ENCODE measurements around the gene TPST2.

TPST2 gene

GRCh38 chr22:26610072-26610958 is 20.4 kb upstream of the TPST2 start:
- H4K20me1 ChIP-seq (ENCODE audit: insufficient read depth, low read length) = no peaks in the 10 kb centered on the region
- TF ChIP-seq, protein P1, sequence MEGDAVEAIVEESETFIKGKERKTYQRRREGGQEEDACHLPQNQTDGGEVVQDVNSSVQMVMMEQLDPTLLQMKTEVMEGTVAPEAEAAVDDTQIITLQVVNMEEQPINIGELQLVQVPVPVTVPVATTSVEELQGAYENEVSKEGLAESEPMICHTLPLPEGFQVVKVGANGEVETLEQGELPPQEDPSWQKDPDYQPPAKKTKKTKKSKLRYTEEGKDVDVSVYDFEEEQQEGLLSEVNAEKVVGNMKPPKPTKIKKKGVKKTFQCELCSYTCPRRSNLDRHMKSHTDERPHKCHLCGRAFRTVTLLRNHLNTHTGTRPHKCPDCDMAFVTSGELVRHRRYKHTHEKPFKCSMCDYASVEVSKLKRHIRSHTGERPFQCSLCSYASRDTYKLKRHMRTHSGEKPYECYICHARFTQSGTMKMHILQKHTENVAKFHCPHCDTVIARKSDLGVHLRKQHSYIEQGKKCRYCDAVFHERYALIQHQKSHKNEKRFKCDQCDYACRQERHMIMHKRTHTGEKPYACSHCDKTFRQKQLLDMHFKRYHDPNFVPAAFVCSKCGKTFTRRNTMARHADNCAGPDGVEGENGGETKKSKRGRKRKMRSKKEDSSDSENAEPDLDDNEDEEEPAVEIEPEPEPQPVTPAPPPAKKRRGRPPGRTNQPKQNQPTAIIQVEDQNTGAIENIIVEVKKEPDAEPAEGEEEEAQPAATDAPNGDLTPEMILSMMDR (IDR thresholded peaks at IDR 0.05; ENCODE audit: low read depth, low read length) = no peak
- TF ChIP-seq EZH2phosphoT487 (IDR thresholded peaks at IDR 0.05; ENCODE audit: low read depth) = no peak
- H2AFZ ChIP-seq (ENCODE audit: low read depth, low read length) = peak overlapping the region; percentile 62
- peaks cover 22% of the 10 kb centered on the region for H3K4me1 ChIP-seq (ENCODE audit: low read length)
- no peaks in the 10 kb centered on the region for H3K36me3 ChIP-seq (replicated peaks; ENCODE audit: low read depth, low read length)
- H3K4me3 ChIP-seq (ENCODE audit: low read length) = peak overlapping the region; percentile 23
- peak overlapping the region; percentile 65 for H3K4me2 ChIP-seq (ENCODE audit: low read length)
- no peaks in the 10 kb centered on the region for H3K79me2 ChIP-seq (ENCODE audit: low read length)
- H3K27me3 ChIP-seq (ENCODE audit: low read depth, low read length) = peaks cover 13% of the 10 kb centered on the region
- no peaks in the 10 kb centered on the region for H3K9me3 ChIP-seq (ENCODE audit: insufficient read depth, low read length)
- peak overlapping the region; percentile 8; the same call in 1 of the 2 replicates for H3K9ac ChIP-seq (ENCODE audit: low read length)
- no peak overlapping the region for H3K27ac ChIP-seq (ENCODE audit: low read length)

DNA sequence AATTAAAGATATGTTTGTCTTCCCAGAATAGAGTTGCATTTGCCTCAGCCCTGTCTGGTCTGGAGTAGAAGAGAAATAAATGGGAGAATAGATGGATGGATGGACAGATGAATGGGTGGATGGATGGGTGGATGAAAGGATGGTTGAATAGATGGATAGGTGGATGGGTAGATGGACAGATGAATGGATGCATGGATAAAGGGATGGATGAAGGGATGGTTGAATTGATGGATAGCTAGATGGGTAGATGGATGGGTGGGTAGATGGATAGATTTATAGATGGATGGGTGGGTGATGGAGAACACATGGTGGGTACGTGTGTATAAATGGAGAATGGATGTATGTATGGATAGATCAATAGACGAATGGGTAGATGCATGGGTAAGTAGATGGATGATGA is 19.4 kb upstream of the TPST2 start:
- no peaks in the 10 kb centered on the region for H4K20me1 ChIP-seq (ENCODE audit: insufficient read depth, low read length)
- H3K9ac ChIP-seq (ENCODE audit: low read length) = no peak overlapping the region
- TF ChIP-seq EZH2phosphoT487 (IDR thresholded peaks at IDR 0.05; ENCODE audit: low read depth) = no peak
- TF ChIP-seq, protein P1 (IDR thresholded peaks at IDR 0.05; ENCODE audit: low read depth, low read length) = no peak
- no peak overlapping the region for H2AFZ ChIP-seq (ENCODE audit: low read depth, low read length)
- no peak overlapping the region for H3K4me3 ChIP-seq (ENCODE audit: low read length)
- peaks cover 18% of the 10 kb centered on the region for H3K4me1 ChIP-seq (ENCODE audit: low read length)
- no peaks in the 10 kb centered on the region for H3K9me3 ChIP-seq (ENCODE audit: insufficient read depth, low read length)
- H3K4me2 ChIP-seq (ENCODE audit: low read length) = no peak overlapping the region
- H3K27me3 ChIP-seq (ENCODE audit: low read depth, low read length) = peaks cover 13% of the 10 kb centered on the region
- no peaks in the 10 kb centered on the region for H3K79me2 ChIP-seq (ENCODE audit: low read length)
- H3K27ac ChIP-seq (ENCODE audit: low read length) = no peak overlapping the region
- H3K36me3 ChIP-seq (replicated peaks; ENCODE audit: low read depth, low read length) = no peaks in the 10 kb centered on the region

DNA sequence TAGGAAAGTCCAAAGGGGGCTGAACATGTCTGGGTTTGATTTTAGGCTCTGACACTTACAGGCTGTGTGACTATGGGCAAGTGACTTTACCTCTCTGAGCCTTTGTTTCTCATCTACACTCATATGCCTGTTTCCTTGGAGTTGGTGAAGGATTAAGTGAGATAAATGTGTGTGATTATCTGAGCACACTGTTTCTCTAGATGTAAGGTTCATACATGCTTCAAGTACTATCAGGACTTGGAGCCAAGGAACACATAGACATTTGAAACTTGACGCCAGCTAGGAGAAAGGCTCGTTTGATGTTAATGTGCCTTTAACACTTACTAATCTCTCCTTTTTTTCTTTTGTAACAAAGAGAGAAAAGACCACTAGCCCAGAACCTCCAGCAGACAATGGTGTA is 18.2 kb upstream of the TPST2 start:
- Histone ChIP-seq H3K27ac (ENCODE audit: low read length) (no peak overlapping the region), H2AFZ (ENCODE audit: low read depth, low read length) (no peak overlapping the region)

GRCh38 chr22:26606611-26607010 is 16.7 kb upstream of the TPST2 start:
- no peaks in the 10 kb centered on the region for H3K9me3 ChIP-seq (ENCODE audit: insufficient read depth, low read length)
- no peak overlapping the region for H3K4me2 ChIP-seq (ENCODE audit: low read length)
- no peak for TF ChIP-seq EZH2phosphoT487 (IDR thresholded peaks at IDR 0.05; ENCODE audit: low read depth)
- TF ChIP-seq, protein P1 (IDR thresholded peaks at IDR 0.05; ENCODE audit: low read depth, low read length) = no peak
- H3K36me3 ChIP-seq (replicated peaks; ENCODE audit: low read depth, low read length) = no peaks in the 10 kb centered on the region
- H3K4me3 ChIP-seq (ENCODE audit: low read length) = no peak overlapping the region
- no peak overlapping the region for H2AFZ ChIP-seq (ENCODE audit: low read depth, low read length)
- H3K27me3 ChIP-seq (ENCODE audit: low read depth, low read length) = peaks cover 13% of the 10 kb centered on the region
- H3K9ac ChIP-seq (ENCODE audit: low read length) = no peak overlapping the region
- no peaks in the 10 kb centered on the region for H3K79me2 ChIP-seq (ENCODE audit: low read length)
- no peaks in the 10 kb centered on the region for H4K20me1 ChIP-seq (ENCODE audit: insufficient read depth, low read length)
- peaks cover 18% of the 10 kb centered on the region for H3K4me1 ChIP-seq (ENCODE audit: low read length)
- no peak overlapping the region for H3K27ac ChIP-seq (ENCODE audit: low read length)

More for the DNA sequence above, 18.2 kb upstream of the TPST2 start:
- no peak overlapping the region for H3K9ac ChIP-seq (ENCODE audit: low read length)
- peaks cover 18% of the 10 kb centered on the region for H3K4me1 ChIP-seq (ENCODE audit: low read length)
- peaks cover 13% of the 10 kb centered on the region for H3K27me3 ChIP-seq (ENCODE audit: low read depth, low read length)
- no peaks in the 10 kb centered on the region for H3K79me2 ChIP-seq (ENCODE audit: low read length)
- no peaks in the 10 kb centered on the region for H3K9me3 ChIP-seq (ENCODE audit: insufficient read depth, low read length)
- no peaks in the 10 kb centered on the region for H3K36me3 ChIP-seq (replicated peaks; ENCODE audit: low read depth, low read length)
- no peaks in the 10 kb centered on the region for H4K20me1 ChIP-seq (ENCODE audit: insufficient read depth, low read length)
- no peak for TF ChIP-seq EZH2phosphoT487 (IDR thresholded peaks at IDR 0.05; ENCODE audit: low read depth)
- TF ChIP-seq, protein P1 (IDR thresholded peaks at IDR 0.05; ENCODE audit: low read depth, low read length) = no peak
- no peak overlapping the region for H3K4me3 ChIP-seq (ENCODE audit: low read length)
- H3K4me2 ChIP-seq (ENCODE audit: low read length) = no peak overlapping the region
